Parathyroid adenoma (tissue), 2 donors: Measurements from ENCODE around the gene PARVB.

Experiments used
- H2AFZ ChIP-seq: fragments of 300-600 bp; sonication (generic); one replicate; pipeline ENCODE4 v1.7.0; 2017; ENCODE audit warnings: antibody characterized with exemption, mild to moderate bottlenecking
- H3K27ac ChIP-seq: fragments of 300-600 bp; sonication (generic); one replicate; pipeline ENCODE4 v1.7.0; 2017
- H3K27me3 ChIP-seq: fragments of 300-600 bp; sonication (generic); one replicate; pipeline ENCODE4 v1.7.0; 2017; ENCODE audit warnings: low read length; ENCODE audit not compliant: control insufficient read depth, insufficient read depth
- H3K36me3 ChIP-seq: fragments of 300-600 bp; sonication (generic); one replicate; pipeline ENCODE4 v1.7.0; 2017; ENCODE audit warnings: low read length; ENCODE audit not compliant: control insufficient read depth, insufficient read depth
- H3K4me1 ChIP-seq: fragments of 300-600 bp; sonication (generic); one replicate; pipeline ENCODE4 v1.7.0; 2017; ENCODE audit warnings: control low read depth
- H3K4me2 ChIP-seq: fragments of 300-600 bp; sonication (generic); one replicate; pipeline ENCODE4 v1.7.0; 2017; ENCODE audit warnings: low read length
- H3K4me3 ChIP-seq: fragments of 300-600 bp; sonication (generic); one replicate; pipeline ENCODE4 v1.7.0; 2017; ENCODE audit warnings: low read depth, low read length
- H3K79me2 ChIP-seq: fragments of 300-600 bp; sonication (generic); one replicate; pipeline ENCODE4 v1.7.0; 2017; ENCODE audit warnings: control low read depth
- H3K9ac ChIP-seq: fragments of 300-600 bp; sonication (generic); one replicate; pipeline ENCODE4 v1.7.0; 2017; ENCODE audit warnings: mild to moderate bottlenecking
- H3K9me3 ChIP-seq: fragments of 300-600 bp; sonication (generic); one replicate; pipeline ENCODE4 v1.7.0; 2017; ENCODE audit warnings: low read length; ENCODE audit not compliant: control insufficient read depth
- CTCF ChIP-seq: fragments of 300-600 bp; sonication (generic); IDR thresholded peaks from one replicate; pipeline ENCODE4 v1.7.0; 2017; ENCODE audit warnings: antibody characterized with exemption, mild to moderate bottlenecking
- donor health status: primary hyperparathyroidism.

PARVB gene

GRCh38 chr22:44131412-44131811 is 107.3 kb downstream of the PARVB start:
- H3K9me3 ChIP-seq = no peaks in the 10 kb centered on the region
- H3K79me2 ChIP-seq = no peaks in the 10 kb centered on the region
- no peaks in the 10 kb centered on the region for H3K4me1 ChIP-seq
- no peak overlapping the region for H3K4me3 ChIP-seq
- TF ChIP-seq CTCF = no peak
- H3K27me3 ChIP-seq = no peaks in the 10 kb centered on the region
- no peak overlapping the region for H3K27ac ChIP-seq
- H3K4me2 ChIP-seq = no peak overlapping the region
- no peak overlapping the region for H2AFZ ChIP-seq
- H3K9ac ChIP-seq = no peak overlapping the region
- H3K36me3 ChIP-seq = no peaks in the 10 kb centered on the region

- no peak overlapping the region for H3K27ac ChIP-seq
- H2AFZ ChIP-seq = no peak overlapping the region
- H3K27me3 ChIP-seq = no peaks in the 10 kb centered on the region
- H3K4me2 ChIP-seq = no peak overlapping the region
- H3K4me3 ChIP-seq = no peak overlapping the region
- no peaks in the 10 kb centered on the region for H3K79me2 ChIP-seq
- no peak for TF ChIP-seq CTCF
- no peak overlapping the region for H3K9ac ChIP-seq
- no peaks in the 10 kb centered on the region for H3K36me3 ChIP-seq
- H3K9me3 ChIP-seq = no peaks in the 10 kb centered on the region
- no peaks in the 10 kb centered on the region for H3K4me1 ChIP-seq
Measured at GRCh38 chr22:44131989-44132685, 108.0 kb downstream of the PARVB start.

- Histone ChIP-seq H3K79me2 (no peaks in the 10 kb centered on the region), H3K4me3 (no peak overlapping the region), H3K36me3 (no peaks in the 10 kb centered on the region), H3K27ac (no peak overlapping the region), H2AFZ (no peak overlapping the region), H3K9ac (no peak overlapping the region), H3K27me3 (no peaks in the 10 kb centered on the region), H3K4me2 (no peak overlapping the region), H3K4me1 (no peaks in the 10 kb centered on the region), H3K9me3 (no peaks in the 10 kb centered on the region)
- no peak for TF ChIP-seq CTCF
Measured at GRCh38 chr22:44132724-44133123, 108.6 kb downstream of the PARVB start.

DNA sequence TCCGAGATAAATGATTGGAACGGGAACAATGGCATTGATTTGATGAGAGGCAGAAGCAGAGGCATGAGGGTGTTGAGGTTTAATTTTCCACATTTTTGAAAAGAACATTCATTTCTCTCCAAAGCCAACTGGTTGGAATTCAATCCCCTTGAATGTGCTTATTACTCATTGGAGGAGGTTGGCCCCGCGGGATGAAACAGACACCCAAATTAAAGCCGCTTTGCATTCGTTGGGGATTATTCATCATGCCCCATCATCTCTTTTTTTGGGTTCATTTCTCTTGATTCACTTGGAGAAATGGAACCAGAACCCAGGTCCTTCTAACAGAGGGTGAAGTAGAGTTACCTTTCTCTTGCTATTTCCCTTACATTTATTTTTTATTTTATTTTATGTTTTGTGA is 109.1 kb downstream of the PARVB start:
- Histone ChIP-seq H3K9ac (no peak overlapping the region), H3K27ac (no peak overlapping the region), H3K4me2 (no peak overlapping the region), H3K9me3 (no peaks in the 10 kb centered on the region), H3K4me3 (no peak overlapping the region), H3K79me2 (no peaks in the 10 kb centered on the region), H3K4me1 (no peaks in the 10 kb centered on the region), H2AFZ (no peak overlapping the region), H3K27me3 (no peaks in the 10 kb centered on the region), H3K36me3 (no peaks in the 10 kb centered on the region)
- no peak for TF ChIP-seq CTCF

DNA sequence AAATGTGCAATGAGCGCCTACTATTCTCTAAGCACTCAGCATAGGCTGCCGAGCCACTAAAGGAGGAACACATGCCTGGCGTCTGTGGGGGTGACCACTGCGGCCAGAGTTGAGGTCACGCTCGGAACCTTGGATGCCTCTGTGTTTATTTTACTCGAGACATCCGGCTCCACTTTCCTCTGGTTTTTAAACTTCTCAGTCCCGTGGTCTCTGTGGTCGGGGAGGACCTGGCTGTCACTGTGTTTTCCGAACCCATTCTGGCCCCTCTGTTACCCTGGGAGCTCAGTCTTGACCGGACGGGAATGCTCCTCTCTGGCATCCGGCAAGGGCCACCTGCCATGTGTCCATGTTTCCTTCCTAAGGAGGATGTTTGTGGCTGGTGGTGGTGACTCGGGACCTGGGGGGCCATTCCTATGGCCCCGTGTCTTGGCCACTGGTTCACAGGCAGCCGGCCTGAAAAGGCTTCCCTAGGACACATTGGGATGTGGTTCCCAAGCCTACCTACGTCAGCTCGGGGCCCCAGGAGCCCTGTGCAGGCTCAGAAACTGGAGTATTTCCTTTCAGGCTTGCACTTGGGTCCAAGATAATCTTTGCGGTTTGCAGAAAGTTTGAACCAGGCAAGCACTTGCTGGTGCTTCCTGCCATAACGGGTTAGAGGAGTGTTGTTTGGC is 109.9 kb downstream of the PARVB start:
- no peaks in the 10 kb centered on the region for H3K27me3 ChIP-seq
- no peak overlapping the region for H3K4me3 ChIP-seq
- no peak overlapping the region for H3K4me2 ChIP-seq
- no peaks in the 10 kb centered on the region for H3K79me2 ChIP-seq
- H3K9me3 ChIP-seq = no peaks in the 10 kb centered on the region
- no peaks in the 10 kb centered on the region for H3K36me3 ChIP-seq
- no peak overlapping the region for H2AFZ ChIP-seq
- no peak for TF ChIP-seq CTCF
- no peak overlapping the region for H3K9ac ChIP-seq
- no peaks in the 10 kb centered on the region for H3K4me1 ChIP-seq
- no peak overlapping the region for H3K27ac ChIP-seq
